Activated T-cell treated with anti-CD3 and anti-CD28 coated beads, Interleukin-2, amount 50 U/mL, for 4 hours (primary cell): ENCODE results near the gene SCG5. TPM values are rescaled to one million over a fixed set of nuclear protein-coding genes. Genes with fewer than 3 reads are reported as not detected.

Experiments
- ATAC-seq, 2 donors: fragments of 200-7000 bp; cut with Tn5 transposase; one replicate each; pipeline ENCODE4 v1.10.0; 2021
- DNase-seq: peaks from one replicate; pipeline ENCODE4 v3.0.0-alpha.2; 2020
- H3K27me3 Mint-ChIP-seq: one replicate; pipeline ENCODE4 v1.8.0; 2021; ENCODE audit warnings: low read depth, mixed read lengths
- H3K36me3 Mint-ChIP-seq: one replicate; pipeline ENCODE4 v1.8.0; 2022; ENCODE audit warnings: mixed read lengths; ENCODE audit not compliant: insufficient read depth
- H3K4me1 Mint-ChIP-seq: one replicate; pipeline ENCODE4 v1.8.0; 2021; ENCODE audit warnings: low read depth, mixed read lengths
- H3K4me3 Mint-ChIP-seq: one replicate; pipeline ENCODE4 v1.8.0; 2021; ENCODE audit warnings: mild to moderate bottlenecking, moderate library complexity, mixed read lengths
- H3K9me3 Mint-ChIP-seq: one replicate; pipeline ENCODE4 v1.8.0; 2021; ENCODE audit warnings: mixed read lengths
- total RNA-seq, 3 donors: library from RNA; stranded (reverse); gene quantifications; one replicate each; pipeline ENCODE4 v1.2.1, GENCODE V29; 2021

SCG5 gene
- total RNA-seq, 3 donors from 2014 or later, result 0.30 to 0.42 TPM; not detected in 1

- H3K4me1 Mint-ChIP-seq, result no peaks in the 10 kb centered on the region
- H3K4me3 Mint-ChIP-seq, result no peak overlapping the region
- peaks cover 12% of the 10 kb centered on the region for H3K9me3 Mint-ChIP-seq
- H3K27me3 Mint-ChIP-seq, result peaks cover 16% of the 10 kb centered on the region
- no peak for ATAC-seq
- no peak for DNase-seq
- H3K36me3 Mint-ChIP-seq, result no peaks in the 10 kb centered on the region
Measured at GRCh38 chr15:32737304-32737703, 95.8 kb downstream of the SCG5 start.

- no peak for ATAC-seq
- Mint-ChIP-seq H3K27me3 (peaks cover 11% of the 10 kb centered on the region), H3K4me1 (no peaks in the 10 kb centered on the region), H3K4me3 (no peak overlapping the region), H3K9me3 (peaks cover 12% of the 10 kb centered on the region), H3K36me3 (no peaks in the 10 kb centered on the region)
- DNase-seq, result no peak
Measured at GRCh38 chr15:32738666-32739065, 97.2 kb downstream of the SCG5 start.

GRCh38 chr15:32739522-32740063 is 98.1 kb downstream of the SCG5 start:
- Mint-ChIP-seq H3K4me3 (no peak overlapping the region), H3K36me3 (no peaks in the 10 kb centered on the region), H3K27me3 (peaks cover 13% of the 10 kb centered on the region), H3K9me3 (peaks cover 12% of the 10 kb centered on the region), H3K4me1 (no peaks in the 10 kb centered on the region)
- DNase-seq (no peak), ATAC-seq (no peak)

GRCh38 chr15:32743411-32744140 is 102.1 kb downstream of the SCG5 start:
- Mint-ChIP-seq H3K4me1 (no peaks in the 10 kb centered on the region), H3K27me3 (peaks cover 8% of the 10 kb centered on the region), H3K36me3 (no peaks in the 10 kb centered on the region), H3K4me3 (no peak overlapping the region), H3K9me3 (peaks cover 12% of the 10 kb centered on the region)
- DNase-seq (no peak), ATAC-seq (no peak)

- Mint-ChIP-seq H3K4me3 (no peak overlapping the region), H3K4me1 (no peaks in the 10 kb centered on the region), H3K27me3 (peaks cover 8% of the 10 kb centered on the region), H3K9me3 (no peaks in the 10 kb centered on the region), H3K36me3 (no peaks in the 10 kb centered on the region)
- ATAC-seq (no peak), DNase-seq (no peak)
Measured at GRCh38 chr15:32746116-32746857, 104.8 kb downstream of the SCG5 start.

Other genes with a start within 250 kb of the SCG5 start
- gene GOLGA8K, start 238.4 kb upstream of the SCG5 start, total RNA-seq, result under 1 TPM in 1 of 3 donors, not detected in 2; 0.11 TPM
- under 1 TPM in 1 of 3 donors, not detected in 2; 0.16 TPM for gene GOLGA8O, start 186.1 kb upstream of the SCG5 start, total RNA-seq
- 1 to 10 TPM in 2 of 3 donors, under 1 TPM in 1; 0.71 to 1.5 (median 1.0) TPM for gene GOLGA8N, start 48.3 kb upstream of the SCG5 start, total RNA-seq
- 10 to 100 TPM; 22.5 to 32.2 (median 25.2) TPM for gene ARHGAP11A, start 26.2 kb upstream of the SCG5 start, total RNA-seq
- under 1 TPM; 0.30 to 0.42 (median 0.41) TPM for gene GREM1, start 76.3 kb downstream of the SCG5 start, total RNA-seq